ENCODE measurements around the gene TMEM174. TPM values are rescaled to one million over a fixed set of nuclear protein-coding genes. Genes with fewer than 3 reads are reported as not detected.
A peak's percentile ranks its signal among the peaks of the same experiment; 100 is the strongest.

TMEM174 gene
- total RNA-seq, 2 experiments from 2014 or later, result 0.25 TPM; not detected in 1

- ChIA-PET CTCF (ENCODE audit: unreplicated experiment) (no interaction called here), POLR2A (interaction anchor here (0.7 to 1.9 kb wide), 4 partner anchors 11 to 362 kb away, joined by 3 to 14 read pairs (median 4); no protein-coding TSS in a partner anchor)
- Histone ChIP-seq H3K4me1 (ENCODE audit: insufficient read depth, low read length, poor library complexity, severe bottlenecking) (peaks cover 91% of the 10 kb centered on the region), H3K27ac (ENCODE audit: low read depth, low read length, poor library complexity, severe bottlenecking) (peak overlapping the region; percentile 91), H2AFZ (ENCODE audit: low read length) (peak overlapping the region; percentile 84), H3K9me2 (ENCODE audit: insufficient read depth, low read length) (no peaks in the 10 kb centered on the region), H3K4me3 (ENCODE audit: low read depth, low read length, poor library complexity, severe bottlenecking) (peak overlapping the region; percentile 57), H3K79me2 (ENCODE audit: insufficient read depth, low read depth, low read length) (no peaks in the 10 kb centered on the region; the same call in 1 of the 2 replicates), H3K4me2 (ENCODE audit: low read length) (peak overlapping the region; percentile 84), H4K20me1 (ENCODE audit: insufficient read depth, low read length) (no peaks in the 10 kb centered on the region), H3K9me3 (ENCODE audit: low read length) (peaks cover 8% of the 10 kb centered on the region; the same call in 1 of the 2 replicates), H3K36me3 (ENCODE audit: insufficient read depth, low read length) (no peaks in the 10 kb centered on the region)
- TF ChIP-seq, protein P1, sequence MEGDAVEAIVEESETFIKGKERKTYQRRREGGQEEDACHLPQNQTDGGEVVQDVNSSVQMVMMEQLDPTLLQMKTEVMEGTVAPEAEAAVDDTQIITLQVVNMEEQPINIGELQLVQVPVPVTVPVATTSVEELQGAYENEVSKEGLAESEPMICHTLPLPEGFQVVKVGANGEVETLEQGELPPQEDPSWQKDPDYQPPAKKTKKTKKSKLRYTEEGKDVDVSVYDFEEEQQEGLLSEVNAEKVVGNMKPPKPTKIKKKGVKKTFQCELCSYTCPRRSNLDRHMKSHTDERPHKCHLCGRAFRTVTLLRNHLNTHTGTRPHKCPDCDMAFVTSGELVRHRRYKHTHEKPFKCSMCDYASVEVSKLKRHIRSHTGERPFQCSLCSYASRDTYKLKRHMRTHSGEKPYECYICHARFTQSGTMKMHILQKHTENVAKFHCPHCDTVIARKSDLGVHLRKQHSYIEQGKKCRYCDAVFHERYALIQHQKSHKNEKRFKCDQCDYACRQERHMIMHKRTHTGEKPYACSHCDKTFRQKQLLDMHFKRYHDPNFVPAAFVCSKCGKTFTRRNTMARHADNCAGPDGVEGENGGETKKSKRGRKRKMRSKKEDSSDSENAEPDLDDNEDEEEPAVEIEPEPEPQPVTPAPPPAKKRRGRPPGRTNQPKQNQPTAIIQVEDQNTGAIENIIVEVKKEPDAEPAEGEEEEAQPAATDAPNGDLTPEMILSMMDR (conservative IDR thresholded peaks at IDR 0.05; ENCODE audit: low read length), result no peak
- no peak for TF ChIP-seq EZH2phosphoT487 (IDR thresholded peaks at IDR 0.05; ENCODE audit: borderline replicate concordance, low read depth, low read length)
- intact Hi-C loops (cut with micrococcal nuclease; ENCODE audit: unreplicated experiment), result no loop called here
- DNase-seq (ENCODE audit: low spot score), result peak; percentile 79
- BruUV-seq (replicated peaks), result no TSS peak
Observed at GRCh38 chr5:73160239-73160671, 12.7 kb upstream of the TMEM174 start.

DNA sequence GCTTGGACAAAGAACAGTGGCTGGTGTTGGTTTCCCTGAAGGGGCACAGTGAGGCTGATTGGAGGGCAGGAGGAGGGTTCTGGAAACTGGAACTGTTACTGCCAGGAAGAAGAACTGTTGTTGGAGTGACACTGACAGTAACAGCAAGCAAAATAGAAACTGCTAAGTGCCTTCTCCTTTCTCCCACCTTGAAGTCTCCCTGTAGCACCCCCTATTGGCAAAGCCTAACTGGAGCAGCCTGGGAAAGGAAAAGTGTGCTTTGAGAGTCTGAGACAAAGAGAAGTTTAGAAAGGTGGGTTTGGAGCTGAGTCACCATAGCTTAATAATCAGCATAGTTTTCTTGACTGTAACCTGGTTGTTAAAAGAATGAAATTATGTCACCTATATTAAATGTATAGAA lies 2.5 kb upstream of the TMEM174 start:
- Histone ChIP-seq H3K9me3 (ENCODE audit: low read length) (no peaks in the 10 kb centered on the region), H3K4me2 (ENCODE audit: low read length) (0 out of 2 replicates have a peak overlapping the region, but pooled peaks have one; percentile 6), H3K36me3 (ENCODE audit: insufficient read depth, low read length) (no peaks in the 10 kb centered on the region), H3K79me2 (ENCODE audit: insufficient read depth, low read depth, low read length) (no peaks in the 10 kb centered on the region), H4K20me1 (ENCODE audit: insufficient read depth, low read length) (no peaks in the 10 kb centered on the region), H3K9me2 (ENCODE audit: insufficient read depth, low read length) (no peaks in the 10 kb centered on the region), H3K27ac (ENCODE audit: low read depth, low read length, poor library complexity, severe bottlenecking) (no peak overlapping the region), H3K4me1 (ENCODE audit: insufficient read depth, low read length, poor library complexity, severe bottlenecking) (peaks cover 19% of the 10 kb centered on the region), H2AFZ (ENCODE audit: low read length) (peak overlapping the region; percentile 65; the same call in 1 of the 2 replicates), H3K4me3 (ENCODE audit: low read depth, low read length, poor library complexity, severe bottlenecking) (no peak overlapping the region)
- no TSS peak for BruUV-seq (replicated peaks)
- DNase-seq (ENCODE audit: low spot score), result peak; percentile 52
- intact Hi-C loops (cut with micrococcal nuclease; ENCODE audit: unreplicated experiment), result no loop called here
- ChIA-PET CTCF (ENCODE audit: unreplicated experiment) (interaction anchor here (1.4 kb wide), 1 partner anchor 12 kb away, joined by 3 read pairs; no protein-coding TSS in a partner anchor), POLR2A (interaction anchor here (0.5 to 3.6 kb wide), 4 partner anchors 9 to 307 kb away, joined by 3 to 14 read pairs (median 4); no protein-coding TSS in a partner anchor)
- TF ChIP-seq, protein P1 (conservative IDR thresholded peaks at IDR 0.05; ENCODE audit: low read length), result peak; percentile 82
- no peak for TF ChIP-seq EZH2phosphoT487 (IDR thresholded peaks at IDR 0.05; ENCODE audit: borderline replicate concordance, low read depth, low read length)

GRCh38 chr5:73171495-73171894 lies 1.5 kb upstream of the TMEM174 start:
- no peak overlapping the region for H2AFZ ChIP-seq (ENCODE audit: low read length)
- no peaks in the 10 kb centered on the region for H3K9me2 ChIP-seq (ENCODE audit: insufficient read depth, low read length)
- ChIA-PET CTCF (ENCODE audit: unreplicated experiment) (interaction anchor here (1.4 kb wide), 1 partner anchor 11 kb away, joined by 3 read pairs; no protein-coding TSS in a partner anchor), POLR2A (interaction anchor here (0.7 to 3.6 kb wide), 4 partner anchors 8 to 80 kb away, joined by 3 to 14 read pairs (median 4); no protein-coding TSS in a partner anchor)
- H3K4me3 ChIP-seq (ENCODE audit: low read depth, low read length, poor library complexity, severe bottlenecking), result no peak overlapping the region
- H3K79me2 ChIP-seq (ENCODE audit: insufficient read depth, low read depth, low read length), result no peaks in the 10 kb centered on the region
- peaks cover 13% of the 10 kb centered on the region for H3K4me1 ChIP-seq (ENCODE audit: insufficient read depth, low read length, poor library complexity, severe bottlenecking)
- H3K36me3 ChIP-seq (ENCODE audit: insufficient read depth, low read length), result no peaks in the 10 kb centered on the region
- BruUV-seq (replicated peaks), result no TSS peak
- no peaks in the 10 kb centered on the region for H4K20me1 ChIP-seq (ENCODE audit: insufficient read depth, low read length)
- DNase-seq (ENCODE audit: low spot score), result no peak
- H3K9me3 ChIP-seq (ENCODE audit: low read length), result no peaks in the 10 kb centered on the region
- no peak overlapping the region for H3K4me2 ChIP-seq (ENCODE audit: low read length)
- H3K27ac ChIP-seq (ENCODE audit: low read depth, low read length, poor library complexity, severe bottlenecking), result no peak overlapping the region
- intact Hi-C loops (cut with micrococcal nuclease; ENCODE audit: unreplicated experiment), result no loop called here
- TF ChIP-seq EZH2phosphoT487 (IDR thresholded peaks at IDR 0.05; ENCODE audit: borderline replicate concordance, low read depth, low read length), result no peak
- TF ChIP-seq, protein P1 (conservative IDR thresholded peaks at IDR 0.05; ENCODE audit: low read length), result no peak

Measured in OCI-LY7 (cell line).